ENCODE data around the gene ASCC3. TPM values are rescaled to one million over a fixed set of nuclear protein-coding genes. Genes with fewer than 3 reads are reported as not detected.
A peak's percentile ranks its signal among the peaks of the same experiment; 100 is the strongest.
"Not testable (repeated sequence)": the region's sequence is repeated elsewhere in the genome, so short reads cannot be mapped to it uniquely, and the experiment has no call there.

Gene ASCC3
- total RNA-seq, 1 donor from 2014 or later = 42.0 TPM

GRCh38 chr6:100662264-100662663 lies 218.9 kb downstream of the ASCC3 start:
- H3K27ac Mint-ChIP-seq (ENCODE audit: unreplicated experiment) = no peak overlapping the region
- no peaks in the 10 kb centered on the region for H3K9me3 Mint-ChIP-seq (ENCODE audit: unreplicated experiment)
- H3K4me1 Mint-ChIP-seq (ENCODE audit: unreplicated experiment) = peaks cover 7% of the 10 kb centered on the region
- DNase-seq (ENCODE audit: extremely low spot score, unreplicated experiment) = no peak
- TF ChIP-seq CTCF (IDR thresholded peaks at IDR 0.05) = no peak
- H3K4me3 Mint-ChIP-seq (ENCODE audit: unreplicated experiment) = no peak overlapping the region
- peaks cover 4% of the 10 kb centered on the region for H3K36me3 Mint-ChIP-seq (ENCODE audit: unreplicated experiment)
- no peaks in the 10 kb centered on the region for H3K27me3 Mint-ChIP-seq (ENCODE audit: unreplicated experiment)

GRCh38 chr6:100658486-100658885 lies 222.6 kb downstream of the ASCC3 start:
- Mint-ChIP-seq H3K27ac (ENCODE audit: unreplicated experiment) (no peak overlapping the region), H3K36me3 (ENCODE audit: unreplicated experiment) (peaks cover 4% of the 10 kb centered on the region), H3K27me3 (ENCODE audit: unreplicated experiment) (no peaks in the 10 kb centered on the region), H3K4me1 (ENCODE audit: unreplicated experiment) (peaks cover 7% of the 10 kb centered on the region), H3K9me3 (ENCODE audit: unreplicated experiment) (no peaks in the 10 kb centered on the region), H3K4me3 (ENCODE audit: unreplicated experiment) (no peak overlapping the region)
- TF ChIP-seq CTCF (IDR thresholded peaks at IDR 0.05) = no peak
- DNase-seq (ENCODE audit: extremely low spot score, unreplicated experiment) = no peak

GRCh38 chr6:100657678-100658330 lies 223.3 kb downstream of the ASCC3 start:
- Mint-ChIP-seq H3K9me3 (ENCODE audit: unreplicated experiment) (no peaks in the 10 kb centered on the region), H3K4me1 (ENCODE audit: unreplicated experiment) (peaks cover 2% of the 10 kb centered on the region), H3K27me3 (ENCODE audit: unreplicated experiment) (no peaks in the 10 kb centered on the region), H3K4me3 (ENCODE audit: unreplicated experiment) (no peak overlapping the region), H3K36me3 (ENCODE audit: unreplicated experiment) (peaks cover 4% of the 10 kb centered on the region), H3K27ac (ENCODE audit: unreplicated experiment) (no peak overlapping the region)
- peak; percentile 73 for TF ChIP-seq CTCF (IDR thresholded peaks at IDR 0.05)
- no peak for DNase-seq (ENCODE audit: extremely low spot score, unreplicated experiment)

- H3K36me3 Mint-ChIP-seq (ENCODE audit: unreplicated experiment) = peaks cover 56% of the 10 kb centered on the region
- not testable (repeated sequence) for H3K9me3 Mint-ChIP-seq (ENCODE audit: unreplicated experiment); H3K4me1 Mint-ChIP-seq (ENCODE audit: unreplicated experiment)
These were observed 240.0 kb downstream of the ASCC3 start for GRCh38 chr6:100641147-100641546.

GRCh38 chr6:100633096-100633777 lies 247.9 kb downstream of the ASCC3 start:
- no peak for TF ChIP-seq CTCF (IDR thresholded peaks at IDR 0.05)
- DNase-seq (ENCODE audit: extremely low spot score, unreplicated experiment) = no peak
- no peaks in the 10 kb centered on the region for H3K27me3 Mint-ChIP-seq (ENCODE audit: unreplicated experiment)
- H3K27ac Mint-ChIP-seq (ENCODE audit: unreplicated experiment) = peak overlapping the region; percentile 79
- H3K4me3 Mint-ChIP-seq (ENCODE audit: unreplicated experiment) = no peak overlapping the region
- peaks cover 4% of the 10 kb centered on the region for H3K4me1 Mint-ChIP-seq (ENCODE audit: unreplicated experiment)
- H3K36me3 Mint-ChIP-seq (ENCODE audit: unreplicated experiment) = peaks cover 33% of the 10 kb centered on the region
- peaks cover 5% of the 10 kb centered on the region for H3K9me3 Mint-ChIP-seq (ENCODE audit: unreplicated experiment)

More at GRCh38 chr6:100641147-100641546, 240.0 kb downstream of the ASCC3 start:
- not testable (repeated sequence) for H3K4me3 Mint-ChIP-seq (ENCODE audit: unreplicated experiment); H3K27ac Mint-ChIP-seq (ENCODE audit: unreplicated experiment); DNase-seq (ENCODE audit: extremely low spot score, unreplicated experiment); H3K27me3 Mint-ChIP-seq (ENCODE audit: unreplicated experiment)
